ENCODE results near the gene ZAP70.

- TF ChIP-seq CTCF (conservative IDR thresholded peaks at IDR 0.05; ENCODE audit: low read length), result no peak
- no peak for TF ChIP-seq EZH2phosphoT487 (IDR thresholded peaks at IDR 0.05; ENCODE audit: borderline replicate concordance, low read depth, low read length)
Observed at GRCh38 chr2:97724946-97725688, 11.7 kb downstream of the ZAP70 start.

All from OCI-LY7 (cell line).